Measurements from ENCODE around the gene CHCHD6.

The CHCHD6 gene

DNA sequence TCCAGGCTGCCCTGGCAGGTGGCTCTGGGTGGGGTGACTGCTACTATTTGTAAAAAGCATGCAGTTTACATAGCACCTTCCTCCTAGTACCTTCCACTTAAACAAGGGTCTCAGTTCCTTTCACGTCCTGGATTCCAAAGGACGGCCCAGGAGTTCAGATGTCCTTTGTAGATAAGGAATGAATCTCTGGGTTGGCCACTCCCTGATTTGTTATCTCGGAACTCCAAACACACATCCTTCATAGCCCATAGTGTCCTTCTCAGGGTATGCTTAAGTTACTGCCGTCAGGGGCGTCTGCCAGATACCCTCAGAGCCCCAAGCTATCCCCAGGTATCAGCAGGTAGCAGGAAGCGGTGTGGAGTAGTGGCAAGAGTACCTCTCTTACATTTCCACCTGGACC is 177.8 kb downstream of the CHCHD6 start:
- Histone ChIP-seq H3K4me3 (ENCODE audit: low read depth, low read length) (no peak overlapping the region), H3K36me3 (ENCODE audit: control insufficient read depth, insufficient read depth, low read length) (no peaks in the 10 kb centered on the region), H3K27me3 (ENCODE audit: control insufficient read depth, insufficient read depth, low read length) (no peaks in the 10 kb centered on the region)

DNA sequence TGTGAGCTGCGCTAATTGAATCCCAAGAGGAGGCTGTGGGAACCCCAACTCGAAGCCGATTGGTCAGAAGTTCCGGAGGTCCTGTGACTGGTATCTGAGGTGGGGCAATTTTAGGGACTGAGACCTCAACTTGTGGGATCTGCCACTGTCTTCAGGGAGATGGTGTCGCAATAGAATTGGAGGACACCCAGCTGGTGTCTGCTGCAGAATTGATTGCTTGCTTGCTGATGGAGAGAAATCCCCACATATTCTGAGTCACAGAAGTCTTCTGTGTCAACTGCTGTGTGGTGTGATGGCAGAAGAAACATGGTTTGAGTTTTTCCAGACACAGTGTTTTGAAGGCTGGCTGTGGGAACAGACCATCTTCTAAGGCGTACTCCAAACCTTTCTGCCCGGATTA is 179.2 kb downstream of the CHCHD6 start:
- Histone ChIP-seq H3K36me3 (ENCODE audit: control insufficient read depth, insufficient read depth, low read length) (no peaks in the 10 kb centered on the region), H3K79me2 (no peaks in the 10 kb centered on the region), H3K4me1 (peaks cover 2% of the 10 kb centered on the region), H3K27ac (no peak overlapping the region), H2AFZ (no peak overlapping the region), H3K9me3 (ENCODE audit: control insufficient read depth, low read length) (no peaks in the 10 kb centered on the region), H3K27me3 (ENCODE audit: control insufficient read depth, insufficient read depth, low read length) (no peaks in the 10 kb centered on the region), H3K9ac (no peak overlapping the region), H3K4me2 (ENCODE audit: low read length) (no peak overlapping the region), H3K4me3 (ENCODE audit: low read depth, low read length) (no peak overlapping the region)
- TF ChIP-seq, protein P1, sequence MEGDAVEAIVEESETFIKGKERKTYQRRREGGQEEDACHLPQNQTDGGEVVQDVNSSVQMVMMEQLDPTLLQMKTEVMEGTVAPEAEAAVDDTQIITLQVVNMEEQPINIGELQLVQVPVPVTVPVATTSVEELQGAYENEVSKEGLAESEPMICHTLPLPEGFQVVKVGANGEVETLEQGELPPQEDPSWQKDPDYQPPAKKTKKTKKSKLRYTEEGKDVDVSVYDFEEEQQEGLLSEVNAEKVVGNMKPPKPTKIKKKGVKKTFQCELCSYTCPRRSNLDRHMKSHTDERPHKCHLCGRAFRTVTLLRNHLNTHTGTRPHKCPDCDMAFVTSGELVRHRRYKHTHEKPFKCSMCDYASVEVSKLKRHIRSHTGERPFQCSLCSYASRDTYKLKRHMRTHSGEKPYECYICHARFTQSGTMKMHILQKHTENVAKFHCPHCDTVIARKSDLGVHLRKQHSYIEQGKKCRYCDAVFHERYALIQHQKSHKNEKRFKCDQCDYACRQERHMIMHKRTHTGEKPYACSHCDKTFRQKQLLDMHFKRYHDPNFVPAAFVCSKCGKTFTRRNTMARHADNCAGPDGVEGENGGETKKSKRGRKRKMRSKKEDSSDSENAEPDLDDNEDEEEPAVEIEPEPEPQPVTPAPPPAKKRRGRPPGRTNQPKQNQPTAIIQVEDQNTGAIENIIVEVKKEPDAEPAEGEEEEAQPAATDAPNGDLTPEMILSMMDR (IDR thresholded peaks at IDR 0.05), result no peak

More for the DNA sequence above, 177.8 kb downstream of the CHCHD6 start:
- TF ChIP-seq, protein P1 (IDR thresholded peaks at IDR 0.05), result no peak
- Histone ChIP-seq H3K4me1 (peaks cover 2% of the 10 kb centered on the region), H2AFZ (no peak overlapping the region), H3K79me2 (no peaks in the 10 kb centered on the region), H3K9ac (no peak overlapping the region), H3K4me2 (ENCODE audit: low read length) (no peak overlapping the region), H3K27ac (no peak overlapping the region), H3K9me3 (ENCODE audit: control insufficient read depth, low read length) (no peaks in the 10 kb centered on the region)

DNA sequence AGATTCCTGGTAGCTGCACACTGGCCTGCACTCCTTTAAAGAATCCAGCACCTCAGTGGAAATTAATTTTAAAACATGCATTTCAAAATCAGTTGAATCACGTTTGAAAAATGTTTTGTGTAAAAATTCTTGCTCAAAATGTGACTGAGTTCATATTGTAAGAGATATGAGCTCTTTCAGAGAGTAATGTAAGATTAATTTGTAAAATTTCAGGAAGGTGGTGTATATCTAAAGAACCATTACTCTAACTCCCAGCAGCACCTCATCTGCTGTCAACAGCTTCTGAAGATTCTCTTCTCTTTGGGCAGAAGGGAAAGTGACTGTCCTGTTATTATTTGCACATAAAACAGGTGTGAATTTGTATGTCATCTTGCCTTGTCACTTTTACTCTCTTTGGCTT is 181.4 kb downstream of the CHCHD6 start:
- TF ChIP-seq, protein P1 (IDR thresholded peaks at IDR 0.05), result no peak
- no peak overlapping the region for H3K9ac ChIP-seq
- no peak overlapping the region for H3K4me3 ChIP-seq (ENCODE audit: low read depth, low read length)
- no peak overlapping the region for H3K27ac ChIP-seq
- peaks cover 2% of the 10 kb centered on the region for H3K4me1 ChIP-seq
- H3K27me3 ChIP-seq (ENCODE audit: control insufficient read depth, insufficient read depth, low read length), result no peaks in the 10 kb centered on the region
- H3K4me2 ChIP-seq (ENCODE audit: low read length), result no peak overlapping the region
- H3K79me2 ChIP-seq, result no peaks in the 10 kb centered on the region
- no peaks in the 10 kb centered on the region for H3K36me3 ChIP-seq (ENCODE audit: control insufficient read depth, insufficient read depth, low read length)
- no peak overlapping the region for H2AFZ ChIP-seq
- no peaks in the 10 kb centered on the region for H3K9me3 ChIP-seq (ENCODE audit: control insufficient read depth, low read length)

DNA sequence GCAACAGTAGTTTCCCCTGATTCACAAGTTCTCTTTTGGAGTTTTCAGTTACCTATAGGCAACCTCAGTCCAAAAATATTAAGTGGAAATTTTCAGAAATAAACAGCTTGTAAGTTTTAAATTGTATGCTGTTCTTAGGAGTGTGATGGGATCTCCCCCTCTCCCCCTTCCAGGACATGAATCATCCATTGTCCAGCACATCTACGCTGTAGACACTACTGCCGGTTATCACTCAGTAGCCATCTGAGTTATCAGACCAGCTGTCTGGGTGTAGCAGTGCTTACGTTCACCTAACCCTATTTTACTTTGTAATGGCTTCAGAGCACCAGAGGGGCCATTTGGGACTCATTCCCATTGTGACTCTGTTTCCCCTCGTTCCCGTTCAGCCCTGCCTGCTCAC is 182.2 kb downstream of the CHCHD6 start:
- no peak overlapping the region for H2AFZ ChIP-seq
- H3K4me3 ChIP-seq (ENCODE audit: low read depth, low read length), result no peak overlapping the region
- no peaks in the 10 kb centered on the region for H3K79me2 ChIP-seq
- H3K36me3 ChIP-seq (ENCODE audit: control insufficient read depth, insufficient read depth, low read length), result no peaks in the 10 kb centered on the region
- no peaks in the 10 kb centered on the region for H3K27me3 ChIP-seq (ENCODE audit: control insufficient read depth, insufficient read depth, low read length)
- no peak overlapping the region for H3K27ac ChIP-seq
- H3K9me3 ChIP-seq (ENCODE audit: control insufficient read depth, low read length), result no peaks in the 10 kb centered on the region
- H3K9ac ChIP-seq, result no peak overlapping the region
- no peak overlapping the region for H3K4me2 ChIP-seq (ENCODE audit: low read length)
- TF ChIP-seq, protein P1 (IDR thresholded peaks at IDR 0.05), result no peak
- peaks cover 2% of the 10 kb centered on the region for H3K4me1 ChIP-seq

DNA sequence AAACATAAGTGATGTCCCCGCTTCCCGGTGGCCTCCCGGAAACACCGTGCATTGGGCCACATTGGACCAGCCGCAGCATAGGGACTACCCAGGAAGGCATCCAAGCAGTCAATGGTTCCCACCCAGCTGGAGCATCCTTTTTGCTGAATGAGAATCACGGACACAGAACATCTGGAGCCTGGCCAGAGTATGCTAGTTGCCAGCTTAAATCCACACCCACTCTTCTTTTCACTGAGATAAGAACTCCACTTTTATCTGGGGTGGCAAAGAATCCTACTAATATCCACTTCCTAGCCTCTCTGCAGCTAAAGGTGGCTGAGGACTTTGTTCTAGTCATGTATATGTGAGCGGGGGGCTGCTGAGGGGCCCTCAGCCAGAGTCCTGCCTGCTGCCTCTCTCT is 183.6 kb downstream of the CHCHD6 start:
- no peak overlapping the region for H2AFZ ChIP-seq
- no peak overlapping the region for H3K27ac ChIP-seq
- H3K4me1 ChIP-seq, result no peaks in the 10 kb centered on the region
- no peaks in the 10 kb centered on the region for H3K79me2 ChIP-seq
- H3K4me2 ChIP-seq (ENCODE audit: low read length), result no peak overlapping the region
- H3K4me3 ChIP-seq (ENCODE audit: low read depth, low read length), result no peak overlapping the region
- no peak overlapping the region for H3K9ac ChIP-seq
- no peaks in the 10 kb centered on the region for H3K36me3 ChIP-seq (ENCODE audit: control insufficient read depth, insufficient read depth, low read length)
- H3K27me3 ChIP-seq (ENCODE audit: control insufficient read depth, insufficient read depth, low read length), result no peaks in the 10 kb centered on the region
- no peaks in the 10 kb centered on the region for H3K9me3 ChIP-seq (ENCODE audit: control insufficient read depth, low read length)
- TF ChIP-seq, protein P1 (IDR thresholded peaks at IDR 0.05), result no peak
